ENCODE results near the gene MON2.
A peak's percentile ranks its signal among the peaks of the same experiment; 100 is the strongest.

The MON2 gene

DNA sequence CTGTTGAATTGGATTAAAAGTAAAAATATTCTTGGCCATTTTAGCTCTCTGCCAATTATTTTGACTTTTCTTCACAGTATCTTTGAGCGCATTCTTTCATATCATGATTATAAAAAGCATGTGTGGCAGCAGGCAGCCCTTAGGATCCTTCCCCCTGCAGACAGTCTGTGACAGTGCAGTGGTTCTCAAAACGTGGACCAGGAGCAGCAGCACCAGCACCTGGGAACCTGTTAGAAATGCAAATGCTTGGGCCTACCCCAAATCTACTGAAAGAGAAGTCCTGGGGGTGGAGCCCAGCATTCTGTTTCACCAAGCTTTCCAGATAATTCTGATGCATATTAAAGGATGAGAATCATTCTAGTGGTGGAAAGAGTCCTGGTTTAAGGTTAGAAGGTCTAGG lies 155.6 kb downstream of the MON2 start:
- DNase-seq: no peak

DNA sequence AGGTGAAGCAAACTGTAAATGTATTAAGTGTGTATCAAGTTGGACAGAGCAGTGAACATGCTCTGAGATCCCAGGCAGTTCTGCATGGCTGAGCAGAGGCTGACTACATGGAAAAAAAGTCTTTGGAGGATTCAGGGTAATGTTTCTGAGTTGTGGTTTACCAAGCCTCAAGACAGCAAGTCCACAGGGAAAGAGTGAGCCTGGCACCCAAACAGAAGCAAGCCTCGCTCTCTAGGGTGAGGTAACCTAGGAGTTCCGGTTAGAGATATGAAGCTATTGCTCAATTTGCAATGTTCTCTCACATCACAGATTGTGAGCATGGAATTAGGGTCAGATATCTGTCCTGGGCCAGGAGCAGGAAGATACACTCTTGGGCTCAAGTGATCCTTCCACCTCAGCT lies 158.6 kb downstream of the MON2 start:
- peak; percentile 30 for DNase-seq

DNA sequence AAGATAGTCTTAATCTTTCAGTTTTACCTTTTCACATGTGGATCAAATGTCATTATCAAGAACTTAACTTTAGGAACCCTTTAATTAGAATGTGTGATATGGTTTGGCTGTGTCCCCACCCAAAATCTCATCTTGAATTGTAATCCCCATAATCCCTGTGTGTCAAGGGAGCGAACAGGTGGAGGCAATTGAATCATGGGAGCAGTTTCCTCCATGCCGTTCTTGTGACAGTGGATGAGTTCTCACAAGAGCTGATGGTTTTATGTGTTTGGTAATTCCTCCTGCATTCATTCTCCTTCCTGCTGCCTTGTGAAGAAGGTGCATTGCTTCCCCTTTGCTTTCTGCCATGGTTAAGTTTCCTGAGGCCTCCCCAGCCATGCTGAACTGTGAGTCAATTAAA lies 160.6 kb downstream of the MON2 start:
- no peak for DNase-seq

DNA sequence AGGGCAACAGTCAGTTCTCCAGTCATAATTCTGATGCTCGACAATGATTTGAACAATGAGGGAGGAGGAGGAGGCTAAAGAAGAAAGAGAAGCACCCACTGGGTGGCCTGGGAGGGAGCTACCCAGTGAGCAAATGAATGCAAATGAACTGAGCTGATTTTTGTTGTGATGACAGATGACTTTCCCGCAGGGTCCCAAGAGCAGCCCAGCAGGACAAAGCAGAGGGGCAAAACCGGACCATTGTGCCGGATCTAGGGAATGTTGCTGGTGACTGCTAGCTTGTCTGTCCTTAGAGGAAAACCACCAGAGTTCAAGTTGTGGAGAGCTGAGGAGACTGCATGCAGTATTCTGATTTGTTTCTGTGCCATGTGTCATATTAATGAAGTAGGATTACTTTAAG lies 162.8 kb downstream of the MON2 start:
- no peak for DNase-seq

DNA sequence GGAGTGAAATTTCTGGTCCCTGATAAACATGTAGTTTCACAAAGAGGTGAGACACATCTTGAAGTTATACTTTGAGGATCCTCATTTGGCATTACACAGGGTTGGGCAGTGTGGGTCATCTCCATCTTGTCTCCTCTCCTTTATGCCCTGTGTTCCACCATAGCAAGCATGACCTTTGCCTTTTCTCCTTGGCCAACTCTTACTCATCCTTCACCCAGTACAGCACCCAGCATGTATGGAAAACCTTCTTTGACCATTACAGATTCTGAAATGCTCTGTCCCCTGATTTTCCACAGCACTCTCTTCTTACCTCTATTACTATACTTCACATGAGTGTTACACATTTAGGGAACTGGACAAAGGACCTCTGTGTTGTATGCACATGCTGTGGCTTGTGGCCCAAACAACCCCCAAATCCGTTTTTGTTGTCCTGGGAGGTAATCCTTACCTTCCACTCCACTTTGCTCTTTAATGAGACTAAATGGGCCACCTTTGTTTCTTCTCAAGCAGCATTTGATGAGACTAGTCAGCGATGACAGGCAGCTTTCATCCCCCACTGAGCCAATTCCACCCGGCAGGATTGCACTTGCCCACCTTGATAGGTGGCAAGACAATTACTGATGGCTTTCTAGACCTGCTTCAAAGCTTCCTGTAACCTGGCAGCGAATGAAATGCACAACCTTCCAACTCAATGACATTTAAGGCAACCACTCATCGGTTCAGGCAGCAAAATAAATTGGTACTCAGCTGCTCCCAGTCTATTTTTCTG lies 163.5 kb downstream of the MON2 start:
- peak; percentile 40 for DNase-seq

DNA sequence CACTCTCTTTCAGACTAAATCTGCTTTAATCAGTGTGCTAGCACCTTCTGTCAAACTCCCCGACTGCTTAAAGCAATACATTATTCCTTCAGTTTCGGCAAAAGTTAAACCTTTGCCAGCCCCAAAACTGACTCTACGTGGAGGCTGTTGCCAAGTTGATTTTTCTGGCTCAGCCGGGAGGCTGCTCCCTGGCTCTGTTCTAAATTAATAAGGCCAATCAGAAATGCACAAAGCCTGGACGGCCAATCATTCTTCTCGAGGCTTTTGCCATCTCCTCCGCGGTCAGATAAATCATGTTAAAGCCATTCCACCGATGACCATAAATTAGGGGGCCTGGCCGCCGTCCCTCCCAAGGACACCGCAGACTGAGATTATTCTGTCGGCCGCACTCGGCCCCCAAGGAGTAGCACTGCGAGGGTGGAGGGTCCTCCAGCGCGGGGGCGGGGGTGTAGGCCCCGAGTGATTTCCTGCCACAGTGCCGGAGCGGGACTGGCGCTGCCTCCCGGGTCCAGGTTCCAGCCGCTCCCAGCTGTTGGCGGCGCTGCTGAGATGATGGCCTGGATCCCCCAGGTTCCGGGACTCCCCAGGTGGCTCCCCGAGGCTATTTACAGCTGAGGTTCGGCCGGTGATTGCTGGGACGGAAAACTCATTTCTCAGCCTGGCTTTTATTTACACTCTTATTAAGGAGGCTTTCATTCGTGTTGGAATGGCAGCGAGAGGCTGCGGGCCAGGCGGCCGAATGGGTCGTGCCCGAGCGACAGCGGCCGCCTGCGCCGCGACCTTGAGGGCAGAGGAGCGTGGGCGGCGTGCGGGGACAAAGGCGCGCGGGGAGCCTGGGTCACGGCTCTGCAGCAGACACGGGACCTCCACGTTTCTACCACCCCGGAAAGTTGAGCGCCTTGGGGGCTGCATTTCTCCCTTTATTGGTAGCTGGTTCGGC lies 165.1 kb downstream of the MON2 start:
- no peak for DNase-seq

DNA sequence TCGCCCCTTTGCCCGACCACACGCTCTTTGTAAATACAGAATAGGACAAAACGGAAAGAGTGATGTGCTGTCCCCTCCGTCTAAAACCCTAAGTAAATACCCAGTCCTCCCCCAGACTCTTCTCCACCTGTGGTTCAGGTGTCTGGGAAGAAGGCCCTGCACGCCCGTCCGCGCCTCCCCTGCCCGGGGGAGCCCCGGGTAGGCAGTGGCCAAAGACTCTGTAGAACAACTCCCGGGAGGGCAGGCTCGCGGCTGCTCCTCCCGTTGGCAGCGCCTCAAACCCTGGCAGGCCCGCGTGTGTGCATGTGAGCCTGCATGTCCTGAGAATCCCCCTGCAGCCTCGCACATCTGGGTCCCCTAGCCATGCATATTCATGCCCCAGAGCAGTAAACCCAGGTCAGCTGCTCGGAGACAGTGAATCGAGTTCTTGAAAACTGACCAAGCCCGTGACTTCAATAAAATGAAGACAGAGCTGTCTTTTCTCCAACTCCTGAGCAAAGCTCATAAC lies 165.8 kb downstream of the MON2 start:
- DNase-seq: no peak

DNA sequence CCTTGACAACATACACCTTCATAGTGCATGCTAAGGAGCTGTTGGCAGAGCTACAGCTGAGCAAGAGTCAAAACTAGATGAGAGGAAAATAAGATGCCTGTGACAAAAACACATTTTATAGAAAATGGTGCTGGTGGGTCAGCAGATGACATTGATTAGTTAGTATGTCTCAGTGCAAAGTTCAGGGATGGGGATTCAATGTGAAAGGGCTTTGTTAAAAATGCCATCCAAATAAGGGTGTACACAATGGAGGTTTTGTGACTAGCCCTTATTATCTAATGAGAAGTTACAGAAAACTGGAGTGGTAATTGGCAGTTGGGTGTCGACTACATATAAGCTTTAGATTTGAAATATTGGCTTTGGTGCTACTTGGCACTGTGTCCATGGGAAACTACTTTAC lies 169.0 kb downstream of the MON2 start:
- no peak for DNase-seq

DNA sequence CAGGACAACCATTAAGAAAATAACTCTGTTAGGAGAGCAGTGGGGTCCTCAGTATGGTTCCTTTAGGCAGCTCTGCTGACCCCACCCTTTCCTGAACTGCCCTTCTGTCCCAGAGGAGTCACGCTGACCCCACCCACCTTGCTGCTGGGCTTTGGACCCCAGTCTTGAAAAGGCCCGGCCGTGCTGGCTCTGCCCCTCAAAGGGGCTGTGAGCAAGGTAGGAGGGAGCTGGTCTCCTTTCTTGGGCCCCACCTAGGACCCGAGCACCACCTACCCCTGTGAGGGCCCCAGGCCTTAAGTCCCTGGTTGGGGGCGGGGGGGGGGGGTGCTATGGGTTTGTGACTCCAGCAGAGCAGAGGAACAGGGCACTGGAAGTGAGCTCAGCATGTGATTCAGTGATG lies 171.1 kb downstream of the MON2 start:
- no peak for DNase-seq

DNA sequence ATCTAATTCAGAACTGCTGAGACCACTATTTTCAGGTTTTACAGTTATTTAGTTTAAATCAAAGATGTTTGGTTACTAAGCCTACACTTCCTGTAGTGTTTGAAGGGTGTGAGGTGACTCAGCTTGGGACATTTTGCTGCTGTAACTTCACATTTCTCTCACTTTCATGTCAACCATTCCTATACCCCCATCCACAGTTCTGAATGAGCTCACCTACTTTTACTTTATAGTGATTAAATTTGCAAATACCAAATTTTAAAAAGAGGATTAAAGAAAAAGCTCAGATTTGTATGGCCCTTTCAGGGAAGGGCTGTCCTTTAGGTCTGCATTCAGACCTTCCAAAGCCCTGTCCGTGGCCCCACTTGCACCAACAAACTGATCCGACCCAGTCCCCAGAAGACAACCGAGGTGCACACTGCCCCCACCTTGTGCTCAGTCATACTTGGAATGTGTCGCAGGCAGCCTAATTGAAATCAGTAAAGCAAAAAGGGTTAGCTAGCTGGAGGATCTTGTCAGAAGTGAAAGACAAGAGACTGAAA lies 174.4 kb downstream of the MON2 start:
- no peak for DNase-seq

DNA sequence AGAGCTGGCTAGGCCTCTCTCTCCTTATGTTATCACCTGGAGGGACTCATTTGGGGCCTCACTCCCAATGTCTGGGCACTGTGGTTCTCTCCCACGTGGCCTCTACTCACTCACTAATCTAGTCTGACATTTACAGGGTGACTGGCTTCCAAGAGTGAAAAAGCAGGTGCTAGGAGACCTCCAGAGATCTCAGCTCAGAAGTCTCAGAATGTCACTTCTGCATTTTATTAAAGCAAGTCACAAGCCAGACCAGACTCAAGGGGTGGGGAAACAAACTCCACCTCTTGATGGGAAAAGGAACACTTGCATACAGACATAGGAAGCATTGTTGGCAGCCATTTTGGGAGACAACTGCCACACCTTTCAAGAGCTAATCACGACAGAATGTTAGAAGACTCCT lies 175.9 kb downstream of the MON2 start:
- DNase-seq: no peak

DNA sequence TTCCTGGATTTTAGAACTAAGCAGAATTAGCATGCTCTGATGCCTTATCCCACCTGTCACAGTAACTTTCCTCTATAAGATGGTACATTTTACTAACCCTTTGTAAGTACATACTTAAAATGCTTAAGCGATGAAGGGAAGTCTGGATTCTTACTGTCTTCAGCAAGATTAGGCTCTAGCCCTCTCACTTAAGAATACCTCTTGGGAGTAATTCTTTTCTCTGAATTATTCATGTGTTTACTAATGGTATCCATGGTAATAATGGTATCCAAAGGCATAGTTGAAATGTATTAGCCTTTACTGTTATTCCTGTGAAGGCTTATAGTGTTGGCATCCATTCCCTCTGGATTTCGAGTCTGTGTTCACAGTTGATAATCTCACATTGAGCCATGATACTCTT lies 176.9 kb downstream of the MON2 start:
- DNase-seq: no peak

DNA sequence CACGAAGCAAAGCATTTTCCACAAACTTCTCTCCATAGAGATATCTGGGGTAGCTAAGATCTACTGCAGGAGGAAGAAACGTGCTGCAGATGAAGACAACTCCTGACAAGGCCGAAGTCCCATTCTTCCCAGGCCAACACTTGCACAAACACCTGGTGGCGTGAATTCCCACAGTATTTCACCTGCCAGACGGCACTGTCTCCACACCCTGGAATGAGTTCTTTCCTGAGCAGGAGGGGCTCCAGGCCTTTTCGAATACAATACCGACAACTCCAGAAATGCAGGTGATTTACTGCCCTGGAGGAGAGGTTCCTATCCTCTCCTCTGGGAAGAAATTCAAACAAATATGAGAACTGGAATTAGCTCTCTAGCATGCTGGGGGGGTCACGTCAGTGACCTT lies 179.9 kb downstream of the MON2 start:
- no peak for DNase-seq

DNA sequence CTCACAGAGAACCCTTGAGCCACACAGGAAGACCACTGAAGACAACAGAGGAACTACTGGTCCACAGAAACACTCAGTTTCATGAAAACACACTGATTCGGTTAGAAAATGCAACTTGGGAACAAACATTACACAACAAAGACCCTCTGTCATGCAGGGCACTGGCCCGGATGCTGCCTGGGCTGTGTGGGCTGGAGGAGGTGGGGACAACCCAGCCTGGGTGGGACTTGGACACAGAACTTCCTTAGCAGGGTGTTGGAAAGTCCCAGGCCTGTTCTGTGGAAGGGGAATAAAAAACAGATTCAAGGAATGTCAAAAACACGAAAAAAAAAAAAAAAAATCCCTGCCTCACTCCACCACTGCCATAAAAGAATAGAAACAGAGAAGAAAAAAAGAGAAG lies 181.0 kb downstream of the MON2 start:
- no peak for DNase-seq

DNA sequence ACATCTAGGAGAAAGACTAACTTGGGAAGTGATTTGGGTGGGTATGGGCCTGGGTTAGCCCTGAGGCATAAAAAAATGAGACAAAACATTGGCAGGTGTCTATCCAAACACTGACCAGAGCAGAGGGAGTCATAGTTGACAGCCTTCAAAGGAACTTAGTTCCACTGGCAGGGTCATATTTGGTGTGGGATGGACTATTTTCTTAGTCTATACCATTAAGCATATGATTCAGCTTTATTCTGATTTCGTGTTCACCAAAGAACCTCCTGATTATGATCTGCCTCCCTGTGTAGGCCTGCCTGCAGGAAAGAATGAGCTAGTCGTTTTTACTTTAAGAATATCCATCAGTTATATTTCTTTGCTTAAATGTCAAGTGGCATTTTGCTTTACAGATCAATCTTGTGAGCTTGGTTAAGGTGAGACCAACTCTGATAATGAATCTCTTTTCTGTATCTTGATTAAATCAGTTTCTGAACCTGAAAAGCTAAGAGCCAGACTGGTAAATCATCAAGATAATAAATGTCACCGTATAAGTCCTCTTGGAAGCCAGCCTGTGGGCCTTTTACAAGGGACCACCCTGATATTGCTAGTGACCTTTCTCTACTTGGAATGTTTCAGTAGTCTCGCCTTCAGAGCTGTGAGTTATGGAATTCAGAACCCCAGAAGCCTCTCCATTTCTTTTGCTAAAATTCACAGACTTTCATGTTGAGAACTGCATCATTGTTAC lies 182.9 kb downstream of the MON2 start:
- DNase-seq: no peak

Data from NCI-H2107 (cell line).